ENCODE data around the gene STPG2.

STPG2 gene

GRCh38 chr4:98143001-98143899 lies at the start of gene STPG2:
Gene STPG2, minus strand, starts transcription at chr4:98143476.
- DNase-seq (ENCODE audit: low spot score), result peak; percentile 94

- DNase-seq (ENCODE audit: low spot score), result no peak
Observed at GRCh38 chr4:98185279-98185678, 42.0 kb upstream of the STPG2 start.

- no peak for DNase-seq (ENCODE audit: low spot score)
Observed at GRCh38 chr4:98181809-98182208, 38.5 kb upstream of the STPG2 start.

- DNase-seq (ENCODE audit: low spot score), result no peak
Observed at GRCh38 chr4:98179951-98180350, 36.7 kb upstream of the STPG2 start.

- no peak for DNase-seq (ENCODE audit: low spot score)
Observed at GRCh38 chr4:98176531-98176930, 33.3 kb upstream of the STPG2 start.

GRCh38 chr4:98170035-98170434 lies 26.8 kb upstream of the STPG2 start:
- DNase-seq (ENCODE audit: low spot score), result no peak

- no peak for DNase-seq (ENCODE audit: low spot score)
Observed at GRCh38 chr4:98166731-98167041, 23.4 kb upstream of the STPG2 start.

- no peak for DNase-seq (ENCODE audit: low spot score)
Observed at GRCh38 chr4:98166025-98166730, 22.9 kb upstream of the STPG2 start.

GRCh38 chr4:98162696-98163095 lies 19.4 kb upstream of the STPG2 start:
- DNase-seq (ENCODE audit: low spot score), result no peak

- DNase-seq (ENCODE audit: low spot score), result no peak
Observed at GRCh38 chr4:98151145-98151924, 8.1 kb upstream of the STPG2 start.

GRCh38 chr4:98150092-98150761 lies 7.0 kb upstream of the STPG2 start:
- DNase-seq (ENCODE audit: low spot score), result no peak

GRCh38 chr4:98148856-98149255 lies 5.6 kb upstream of the STPG2 start:
- DNase-seq (ENCODE audit: low spot score), result peak; percentile 2

- no peak for DNase-seq (ENCODE audit: low spot score)
Observed at GRCh38 chr4:98126141-98126540, 17.1 kb downstream of the STPG2 start.

- DNase-seq (ENCODE audit: low spot score), result no peak
Observed at GRCh38 chr4:98125585-98125984, 17.7 kb downstream of the STPG2 start.

GRCh38 chr4:98117363-98117762 lies 25.9 kb downstream of the STPG2 start:
- no peak for DNase-seq (ENCODE audit: low spot score)

- DNase-seq (ENCODE audit: low spot score), result no peak
Observed at GRCh38 chr4:98113012-98113411, 30.3 kb downstream of the STPG2 start.

GRCh38 chr4:98110929-98111328 lies 32.3 kb downstream of the STPG2 start:
- no peak for DNase-seq (ENCODE audit: low spot score)

- DNase-seq (ENCODE audit: low spot score), result no peak
Observed at GRCh38 chr4:98110214-98110613, 33.1 kb downstream of the STPG2 start.

GRCh38 chr4:98102660-98103059 lies 40.6 kb downstream of the STPG2 start:
- DNase-seq (ENCODE audit: low spot score), result no peak

- DNase-seq (ENCODE audit: low spot score), result no peak
Observed at GRCh38 chr4:98101988-98102387, 41.3 kb downstream of the STPG2 start.

GRCh38 chr4:98098764-98099163 lies 44.5 kb downstream of the STPG2 start:
- no peak for DNase-seq (ENCODE audit: low spot score)

GRCh38 chr4:98094118-98094517 lies 49.2 kb downstream of the STPG2 start:
- no peak for DNase-seq (ENCODE audit: low spot score)

Data from CD4-positive, alpha-beta T cell treated with Interleukin-15 for 4 hours (primary cell).